ENCODE measurements around the gene CIROP. TPM values are rescaled to one million over a fixed set of nuclear protein-coding genes. Genes with fewer than 3 reads are reported as not detected.

CIROP gene
- total RNA-seq, 1 donor from 2014 or later = not detected

GRCh38 chr14:23117371-23118020 is 12.7 kb upstream of the CIROP start:
- Histone ChIP-seq H3K9me3 (replicated peaks) (no peaks in the 10 kb centered on the region), H3K4me1 (peaks cover 18% of the 10 kb centered on the region), H3K27me3 (ENCODE audit: low read depth) (peaks cover 45% of the 10 kb centered on the region), H3K36me3 (no peaks in the 10 kb centered on the region), H3K27ac (replicated peaks) (no peak overlapping the region), H3K4me3 (no peak overlapping the region)
- no peak for DNase-seq
- intact Hi-C loops (cut with micrococcal nuclease) = no loop called here
- no peak for TF ChIP-seq CTCF (IDR thresholded peaks at IDR 0.05; ENCODE audit: borderline replicate concordance)

GRCh38 chr14:23115918-23116317 is 11.1 kb upstream of the CIROP start:
- peaks cover 61% of the 10 kb centered on the region for H3K27me3 ChIP-seq (ENCODE audit: low read depth)
- H3K36me3 ChIP-seq = no peaks in the 10 kb centered on the region
- H3K4me3 ChIP-seq = no peak overlapping the region
- intact Hi-C loops (cut with micrococcal nuclease) = no loop called here
- peaks cover 8% of the 10 kb centered on the region for H3K4me1 ChIP-seq
- TF ChIP-seq CTCF (IDR thresholded peaks at IDR 0.05; ENCODE audit: borderline replicate concordance) = no peak
- H3K27ac ChIP-seq (replicated peaks) = no peak overlapping the region
- H3K9me3 ChIP-seq (replicated peaks) = no peaks in the 10 kb centered on the region
- DNase-seq = no peak

GRCh38 chr14:23115039-23115731 is 10.4 kb upstream of the CIROP start:
- no peak for DNase-seq

GRCh38 chr14:23114669-23115038 is 9.9 kb upstream of the CIROP start:
- Histone ChIP-seq H3K9me3 (replicated peaks) (no peaks in the 10 kb centered on the region), H3K4me3 (no peak overlapping the region), H3K27ac (replicated peaks) (no peak overlapping the region), H3K27me3 (ENCODE audit: low read depth) (peaks cover 73% of the 10 kb centered on the region), H3K36me3 (no peaks in the 10 kb centered on the region), H3K4me1 (peaks cover 7% of the 10 kb centered on the region)
- intact Hi-C loops (cut with micrococcal nuclease) = loop anchor here (5.0 kb wide), 1 partner anchor 83 kb away; no protein-coding TSS in a partner anchor
- TF ChIP-seq CTCF (IDR thresholded peaks at IDR 0.05; ENCODE audit: borderline replicate concordance) = no peak
- no peak for DNase-seq

More at GRCh38 chr14:23115039-23115731, 10.4 kb upstream of the CIROP start:
- Histone ChIP-seq H3K36me3 (no peaks in the 10 kb centered on the region), H3K27ac (replicated peaks) (no peak overlapping the region), H3K4me1 (peaks cover 7% of the 10 kb centered on the region), H3K9me3 (replicated peaks) (no peaks in the 10 kb centered on the region), H3K4me3 (no peak overlapping the region), H3K27me3 (ENCODE audit: low read depth) (peaks cover 68% of the 10 kb centered on the region)
- intact Hi-C loops (cut with micrococcal nuclease) = no loop called here
- TF ChIP-seq CTCF (IDR thresholded peaks at IDR 0.05; ENCODE audit: borderline replicate concordance) = no peak

- no peak for TF ChIP-seq CTCF (IDR thresholded peaks at IDR 0.05; ENCODE audit: borderline replicate concordance)
- DNase-seq = no peak
- Histone ChIP-seq H3K4me1 (peaks cover 7% of the 10 kb centered on the region), H3K36me3 (no peaks in the 10 kb centered on the region), H3K4me3 (no peak overlapping the region), H3K9me3 (replicated peaks) (no peaks in the 10 kb centered on the region), H3K27ac (replicated peaks) (no peak overlapping the region), H3K27me3 (ENCODE audit: low read depth) (peaks cover 73% of the 10 kb centered on the region)
- intact Hi-C loops (cut with micrococcal nuclease) = loop anchor here (5.0 kb wide), 1 partner anchor 83 kb away; no protein-coding TSS in a partner anchor
Measured at GRCh38 chr14:23114120-23114458, 9.3 kb upstream of the CIROP start.

Measured in left ventricle myocardium inferior (tissue), 1 donor.